Ovary (tissue), 9 donors: ENCODE measurements around the gene CCDC27. TPM values are rescaled to one million over a fixed set of nuclear protein-coding genes. Genes with fewer than 3 reads are reported as not detected.

Experiments used
- DNase-seq, 5 donors: peaks; one replicate each; pipeline ENCODE4 v3.0.0-alpha.2; 2019 to 2020
- H3K27ac ChIP-seq, 2 donors: fragments of 200-600 bp; one replicate each; pipeline versions ENCODE4 v1.5.1 to v1.8.0; 2019 to 2022
- H3K27me3 ChIP-seq: fragments of 200-600 bp; one replicate; pipeline ENCODE4 v1.8.0; 2022
- H3K36me3 ChIP-seq: fragments of 200-600 bp; sonication (generic); one replicate; pipeline ENCODE4 v1.5.1; 2019
- H3K4me1 ChIP-seq: one replicate; pipeline ENCODE4 v1.8.1; 2013; ENCODE audit warnings: mild to moderate bottlenecking, moderate library complexity; ENCODE audit not compliant: insufficient read depth
- H3K4me3 ChIP-seq: fragments of 200-600 bp; sonication (generic); one replicate; pipeline ENCODE4 v1.5.1; 2017
- H3K9me3 ChIP-seq, 2 donors: fragments of 200-600 bp in 1 of 2; sonication (generic) in 1 of 2; one replicate each; pipeline versions ENCODE4 v1.5.1 to v1.8.1; 2013 to 2019; ENCODE audit warnings: mild to moderate bottlenecking in 1 of 2, moderate library complexity in 1 of 2
- CTCF ChIP-seq, 3 donors: fragments of 450-650 bp in 2 of 3; fragments of 200-600 bp in 1 of 3; IDR thresholded peaks; one replicate each; pipeline versions ENCODE4 v1.5.1 to v1.8.0; 2016 to 2022; ENCODE audit warnings: antibody characterized with exemption in 3 of 3, mild to moderate bottlenecking in 1 of 3
- EP300 ChIP-seq: sonication (generic); formaldehyde crosslinking; IDR thresholded peaks from one replicate; pipeline ENCODE4 v1.6.1; 2017; ENCODE audit warnings: antibody characterized with exemption
- POLR2A ChIP-seq: fragments of 450-650 bp; IDR thresholded peaks from one replicate; pipeline ENCODE4 v1.6.1; 2017; ENCODE audit warnings: antibody characterized with exemption, mild to moderate bottlenecking, moderate library complexity
- WGBS, 3 donors: extraction: QIAGEN DNeasy Blood & Tissue Kit in 1 of 3; methylation state at CpG; one replicate each; pipeline versions ENCODE4 v1.1.5 to v1.1.7; 2013 to 2017; 5-methylcytosine and 5-hydroxymethylcytosine counted together
- intact Hi-C, 4 donors: fragments of 100-400 bp; cut with DNase I; formaldehyde crosslinking; loops; one replicate each; pipeline versions ENCODE4 v1.11.0 to v1.15.1; 2022 to 2023
- polyA plus RNA-seq, 2 donors: library from polyadenylated mRNA; stranded (reverse); fragments of 200-250 nt in 1 of 2; fragments of 350-450 nt in 1 of 2; fragmentation: Illumina TruSeq in 1 of 2; extraction: RNeasy Lipid Tissue Mini Kit (QIAGEN cat#74804) in 1 of 2; gene quantifications; one replicate each; pipeline ENCODE4 v1.2.3, GENCODE V29; 2013 to 2014
- total RNA-seq, 7 donors: library from RNA; depleted of rRNA in 2 of 7; stranded (reverse); fragments of >200 nt in 2 of 7; fragmentation: NEBNext Ultra II Directional in 3 of 7; extraction: Animal tissue kit (Norgen Biotek cat#: 25700) in 3 of 7; gene quantifications; one replicate each; pipeline versions ENCODE4 v1.1.0 to v1.2.4, GENCODE V29; 2016 to 2023
- donor health status: DM: no; HTN: no; CAD: no; lungs with moderate emphysema.
- donor health status: DM: no; HTN: no; CAD: no.
- donor health status: Bipolar disorder and iron deficiency.
- donor health status: DM: yes; HTN: yes; CAD: no.
- donor health status: DM: no; HTN: no; CAD: no.
- donor health status: DM: yes; HTN: yes; CAD: no.

CCDC27 gene
- total and polyA plus RNA-seq, 9 donors = 0.05 TPM; not detected in 8

DNA sequence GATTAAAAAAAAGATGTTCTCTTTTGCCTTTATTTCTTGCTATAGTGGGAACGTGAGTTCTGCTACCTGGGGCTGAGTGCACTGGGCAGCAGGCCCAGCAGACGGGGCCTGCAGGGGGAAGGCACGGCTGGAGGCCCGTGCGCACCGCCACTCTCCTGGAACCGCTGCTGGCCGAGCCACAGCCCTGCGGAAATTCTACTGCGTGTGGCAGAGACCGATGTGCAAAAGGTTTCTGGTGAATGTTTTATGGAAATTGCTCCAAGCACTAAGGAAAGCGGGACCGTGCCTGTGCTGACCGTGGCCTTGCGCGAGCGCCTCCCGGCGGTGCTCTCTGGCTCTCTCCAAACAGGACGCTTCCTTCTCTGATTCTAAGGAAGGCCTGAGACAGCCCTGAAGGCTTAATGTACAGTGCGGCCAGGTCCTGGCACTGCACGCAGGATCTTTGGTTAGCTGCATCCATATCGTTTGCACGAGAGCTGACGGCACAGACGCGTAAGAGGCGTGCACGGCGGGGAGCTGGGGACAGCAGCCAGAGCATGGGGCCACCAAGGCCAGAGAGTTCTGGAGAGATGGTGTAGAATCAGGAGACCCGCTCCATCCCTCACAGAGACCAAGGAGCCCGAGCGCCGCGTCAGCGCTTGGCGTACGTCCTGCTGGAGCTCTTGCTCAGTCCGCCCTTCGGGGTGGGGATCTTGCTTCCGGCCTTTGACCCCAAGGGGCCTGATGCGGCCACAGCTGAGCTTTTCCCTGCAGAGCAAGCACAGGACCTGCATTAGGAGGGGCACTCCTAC lies 62.7 kb downstream of the CCDC27 start:
- Histone ChIP-seq H3K36me3 (no peaks in the 10 kb centered on the region), H3K27ac (no peak overlapping the region), H3K4me3 (no peak overlapping the region), H3K27me3 (no peaks in the 10 kb centered on the region), H3K9me3 (no peaks in the 10 kb centered on the region), H3K4me1 (no peaks in the 10 kb centered on the region)
- 85 to 89% (median 89%) methylated on average over 42 of the region's 42 CpGs for WGBS, 3 donors
- no peak for TF ChIP-seq POLR2A
- no peak for TF ChIP-seq EP300
- no peak for DNase-seq
- intact Hi-C loops = no loop called here

DNA sequence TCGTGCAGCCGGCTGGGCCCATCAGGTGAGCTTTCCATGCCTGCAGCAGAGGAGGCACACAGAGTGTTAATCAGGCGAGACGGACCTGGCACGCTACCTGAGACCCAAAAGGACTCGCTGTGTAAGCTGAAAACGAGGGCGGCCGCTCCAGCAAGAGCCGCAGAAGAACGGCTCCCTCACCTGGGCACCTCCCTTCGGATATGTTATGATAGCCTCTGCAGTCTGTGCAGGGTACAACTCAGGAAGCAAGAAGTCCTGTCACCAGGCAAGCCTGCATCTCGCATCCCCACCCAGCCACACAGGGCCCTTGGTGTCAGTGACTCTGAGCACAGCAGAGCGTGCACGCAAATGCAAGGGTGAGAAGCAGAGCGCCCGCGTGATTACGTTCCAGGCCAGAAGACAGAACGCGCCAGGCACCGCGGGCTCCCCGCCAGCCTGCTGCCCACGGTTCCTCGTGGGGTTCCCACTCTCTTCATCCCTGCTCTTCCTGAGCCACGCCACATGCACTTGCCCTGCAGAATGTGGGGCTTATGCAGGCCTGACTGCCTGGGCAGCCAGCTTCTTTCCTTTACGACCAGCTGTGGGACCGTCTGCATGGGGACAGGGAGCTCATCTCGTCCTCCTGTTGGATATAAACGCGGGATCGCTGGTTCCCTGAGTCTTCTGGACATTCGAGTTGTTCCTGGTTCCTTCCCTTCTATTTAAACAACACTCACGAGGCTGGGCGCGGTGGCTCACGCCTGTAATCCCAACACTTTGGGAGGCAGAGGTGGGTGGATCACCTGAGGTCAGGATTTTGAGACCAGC lies 64.3 kb downstream of the CCDC27 start:
- no peaks in the 10 kb centered on the region for H3K9me3 ChIP-seq
- no peaks in the 10 kb centered on the region for H3K4me1 ChIP-seq
- H3K36me3 ChIP-seq = no peaks in the 10 kb centered on the region
- WGBS, 3 donors = 87 to 90% (median 89%) methylated on average over 38 of the region's 38 CpGs
- H3K27me3 ChIP-seq = no peaks in the 10 kb centered on the region
- intact Hi-C loops = no loop called here
- no peak overlapping the region for H3K27ac ChIP-seq
- TF ChIP-seq CTCF (IDR thresholded peaks at IDR 0.05) (no peak), POLR2A (no peak), EP300 (no peak)
- H3K4me3 ChIP-seq = no peak overlapping the region
- no peak for DNase-seq

GRCh38 chr1:3817138-3817740 lies 65.0 kb downstream of the CCDC27 start:
- H3K9me3 ChIP-seq = no peaks in the 10 kb centered on the region
- H3K36me3 ChIP-seq = no peaks in the 10 kb centered on the region
- 90 to 92% (median 91%) methylated on average over 17 of the region's 17 CpGs for WGBS, 3 donors
- H3K4me3 ChIP-seq = no peak overlapping the region
- DNase-seq = no peak
- H3K4me1 ChIP-seq = no peaks in the 10 kb centered on the region
- no peaks in the 10 kb centered on the region for H3K27me3 ChIP-seq
- H3K27ac ChIP-seq = no peak overlapping the region
- intact Hi-C loops = no loop called here
- no peak for TF ChIP-seq POLR2A

DNA sequence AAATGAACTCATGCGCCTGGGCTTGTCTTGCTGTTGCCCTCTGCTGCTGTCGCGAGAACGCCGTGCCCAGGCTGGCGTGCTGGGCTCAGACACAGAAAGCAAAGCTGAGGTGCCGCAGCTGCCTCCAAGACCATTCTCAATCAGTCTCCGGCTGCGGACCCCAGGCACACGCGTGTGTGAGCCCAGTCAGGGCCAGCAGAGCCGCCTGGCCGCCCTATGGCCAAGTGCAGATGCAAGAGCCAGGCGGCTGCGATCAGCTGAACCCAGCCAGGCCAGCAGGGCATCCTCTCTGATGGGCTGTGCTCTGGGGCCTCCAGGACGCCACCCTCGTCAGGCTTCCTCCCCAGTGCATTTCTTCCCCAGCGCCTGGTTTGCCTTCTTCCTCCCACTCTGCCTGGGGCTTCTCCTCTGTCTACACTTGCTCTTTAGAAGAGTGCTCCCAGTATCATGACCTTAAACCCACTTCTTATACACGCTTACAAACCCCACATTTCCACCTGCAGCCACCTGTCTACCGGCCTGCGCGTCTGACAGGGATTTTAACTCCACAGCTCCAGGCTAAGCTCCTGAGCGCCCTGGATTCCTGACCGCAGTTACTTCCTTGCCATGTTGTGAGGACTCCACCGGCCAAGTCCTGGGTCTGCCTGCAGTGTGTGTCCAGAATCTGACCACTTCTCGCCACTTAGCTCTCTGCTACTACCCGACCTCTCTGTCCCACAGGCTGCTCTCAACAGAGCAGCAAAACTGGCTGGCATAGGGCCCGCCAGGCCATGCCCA lies 65.8 kb downstream of the CCDC27 start:
- 89 to 93% (median 90%) methylated on average over 28 of the region's 28 CpGs for WGBS, 3 donors
- TF ChIP-seq EP300 = no peak
- no peak for TF ChIP-seq CTCF (IDR thresholded peaks at IDR 0.05)
- H3K27ac ChIP-seq = no peak overlapping the region
- no peaks in the 10 kb centered on the region for H3K4me1 ChIP-seq
- no peak overlapping the region for H3K4me3 ChIP-seq
- DNase-seq = no peak
- no peaks in the 10 kb centered on the region for H3K27me3 ChIP-seq
- H3K36me3 ChIP-seq = no peaks in the 10 kb centered on the region
- no peaks in the 10 kb centered on the region for H3K9me3 ChIP-seq
- intact Hi-C loops = no loop called here

- no peaks in the 10 kb centered on the region for H3K9me3 ChIP-seq
- no peak overlapping the region for H3K27ac ChIP-seq
- no peaks in the 10 kb centered on the region for H3K4me1 ChIP-seq
- intact Hi-C loops = no loop called here
- H3K4me3 ChIP-seq = no peak overlapping the region
- no peaks in the 10 kb centered on the region for H3K36me3 ChIP-seq
- WGBS, 3 donors = 65 to 71% (median 66%) methylated on average over 10 of the region's 10 CpGs
- H3K27me3 ChIP-seq = no peaks in the 10 kb centered on the region
- TF ChIP-seq POLR2A (no peak), CTCF (IDR thresholded peaks at IDR 0.05) (no peak), EP300 (no peak)
- DNase-seq = no peak
Observed at GRCh38 chr1:3819771-3820200, 67.5 kb downstream of the CCDC27 start.
